Amniotic epithelial cell (primary cell): ENCODE data around the gene DDC.
"Not testable (repeated sequence)": the region's sequence is repeated elsewhere in the genome, so short reads cannot be mapped to it uniquely, and the experiment has no call there.

Experiments
- DNase-seq: peaks from one replicate; pipeline ENCODE4 v3.0.0-alpha.2; 2010; ENCODE audit warnings: low read depth

DDC gene

DNA sequence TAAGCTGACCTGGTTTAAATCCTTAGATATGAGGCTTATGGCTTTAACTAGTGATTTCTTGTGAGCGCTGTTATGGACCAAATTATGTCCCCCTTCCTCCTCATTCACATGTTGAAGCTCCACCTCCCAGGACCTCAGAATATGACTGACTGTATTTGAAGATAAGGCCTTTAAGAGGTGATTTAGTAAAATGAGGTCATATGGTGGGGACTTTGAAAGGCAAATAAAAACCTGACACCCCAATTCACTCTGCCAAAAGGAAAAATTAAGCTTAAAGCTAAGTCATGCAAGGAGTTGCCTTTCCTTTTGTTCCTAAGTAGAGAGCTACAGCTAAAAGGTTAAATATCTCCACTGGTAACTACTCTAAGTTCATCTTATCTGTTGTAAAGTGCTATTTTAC, 78.7 kb downstream of the DDC start:
- DNase-seq: no peak

DNA sequence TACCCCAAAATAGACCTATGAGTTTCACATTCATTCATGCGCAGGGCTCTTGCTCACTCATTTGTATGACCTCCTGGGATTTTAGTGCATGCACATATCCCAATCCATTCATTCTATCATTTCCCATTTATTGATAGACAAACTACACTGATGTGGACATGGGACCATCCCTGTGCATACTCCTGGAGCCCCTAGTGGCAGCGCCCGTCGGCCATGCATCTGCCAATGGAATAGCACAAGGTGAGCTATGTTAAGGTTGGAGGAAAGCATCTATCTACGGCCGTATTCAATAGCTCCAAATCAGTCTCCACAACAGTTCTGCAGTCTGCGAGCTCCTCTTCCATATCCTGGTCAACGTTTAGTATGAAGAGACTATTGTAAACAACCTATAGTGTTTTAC, 83.3 kb downstream of the DDC start:
- no peak for DNase-seq

DNA sequence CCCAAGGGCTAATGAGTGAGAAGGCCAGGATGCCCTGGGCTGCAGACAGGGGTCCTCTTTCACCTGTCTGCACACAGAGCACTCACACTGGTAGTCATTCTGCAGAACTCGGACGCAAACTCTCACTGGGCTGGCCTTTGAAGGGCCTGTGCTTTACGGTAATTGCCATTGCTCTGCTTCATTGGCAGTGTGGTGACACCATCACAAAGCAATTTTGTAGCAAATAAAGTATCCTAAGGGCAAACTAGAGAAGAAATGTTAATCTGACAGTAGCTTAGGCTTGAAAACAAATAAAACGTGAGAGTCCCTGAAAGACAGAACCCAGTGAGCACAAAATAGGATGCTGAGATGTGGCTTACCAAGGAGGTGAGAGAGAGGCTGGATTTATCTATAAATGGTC, 84.4 kb downstream of the DDC start:
- DNase-seq: no peak

DNA sequence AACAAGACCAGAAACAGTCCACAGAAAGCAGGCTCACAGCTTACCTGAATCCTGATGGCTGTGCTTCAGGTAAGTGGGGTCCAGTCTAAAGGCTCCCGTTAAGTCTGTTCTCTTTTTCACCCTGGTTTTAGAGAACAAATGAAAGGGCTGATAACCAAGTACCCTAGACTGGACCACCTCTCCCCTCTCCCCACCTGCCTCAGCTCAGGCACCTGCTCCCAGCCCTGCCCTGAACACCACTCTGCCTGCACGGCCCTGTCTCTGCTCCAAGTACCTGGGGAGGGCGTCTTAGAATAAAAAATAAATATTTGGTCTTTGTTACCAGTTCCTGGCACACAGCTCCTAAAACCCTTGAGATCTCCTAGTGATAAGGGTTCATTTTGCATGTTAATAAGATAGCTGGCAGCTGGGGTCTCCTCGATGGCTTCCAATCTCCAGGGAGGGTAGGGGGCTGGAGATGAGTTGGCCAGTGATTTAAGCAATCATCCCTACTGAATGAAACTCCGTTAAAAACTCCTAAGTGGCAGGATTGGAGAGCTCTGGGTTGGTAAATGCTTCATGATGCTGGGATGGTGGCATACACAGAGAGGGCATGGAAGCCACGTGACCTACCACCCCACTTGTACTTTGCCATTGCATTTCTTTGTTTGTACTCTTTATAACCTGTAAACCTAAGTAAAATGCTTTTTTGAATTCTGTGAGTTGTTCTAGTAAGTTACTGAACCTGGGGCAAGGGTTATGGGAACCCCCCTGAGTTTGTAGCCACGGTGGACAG, 85.3 kb downstream of the DDC start:
- no peak for DNase-seq

DNA sequence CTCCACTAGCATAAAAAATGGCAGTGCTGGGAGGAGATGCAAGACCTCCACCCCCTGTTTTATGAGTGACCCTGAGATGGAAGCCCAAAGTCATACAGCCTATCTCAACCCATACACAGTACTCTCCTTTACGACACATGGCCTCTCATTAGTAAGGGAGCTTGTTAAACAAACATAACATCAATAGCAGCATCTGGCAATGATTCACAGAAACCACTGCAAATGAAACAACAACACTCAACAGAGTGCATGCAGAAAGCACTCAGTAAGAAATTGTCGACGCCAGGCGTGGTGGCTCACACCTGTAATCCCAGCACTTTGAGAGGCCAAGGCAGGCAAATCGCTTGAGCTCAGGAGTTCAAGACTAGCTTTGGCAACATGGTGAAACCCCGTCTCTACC, 87.6 kb downstream of the DDC start:
- no peak for DNase-seq

DNA sequence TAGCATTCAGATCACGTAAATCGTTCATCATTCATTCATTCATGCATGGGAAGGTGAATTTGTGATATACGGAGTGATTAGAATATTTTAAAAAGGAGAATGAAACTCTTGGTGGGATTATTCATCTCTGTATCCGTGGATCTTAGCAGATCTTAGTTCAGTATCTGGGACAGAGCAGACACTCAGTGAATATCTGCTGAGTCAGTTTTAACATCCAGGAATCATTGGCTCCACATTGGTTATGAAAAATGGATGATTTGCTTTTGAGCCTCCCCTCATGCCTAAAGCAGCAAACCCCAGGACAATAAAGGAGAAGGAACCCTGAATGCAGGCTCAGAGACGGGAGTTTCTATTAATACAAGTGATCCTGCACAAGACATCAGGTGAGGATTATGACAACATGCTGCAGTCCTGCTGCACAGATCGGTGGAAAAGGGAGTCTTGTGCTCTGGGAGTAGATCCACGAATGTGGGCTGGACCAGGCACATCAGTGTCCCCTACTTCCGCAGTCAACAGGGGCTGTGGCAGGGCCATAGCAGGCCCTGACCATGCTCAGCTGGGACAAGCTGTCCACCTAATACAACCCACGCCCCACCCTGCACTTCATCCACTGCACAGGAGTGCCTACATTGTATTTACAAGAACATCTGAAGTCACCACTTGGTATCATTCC, 88.1 kb downstream of the DDC start:
- no peak for DNase-seq

DNA sequence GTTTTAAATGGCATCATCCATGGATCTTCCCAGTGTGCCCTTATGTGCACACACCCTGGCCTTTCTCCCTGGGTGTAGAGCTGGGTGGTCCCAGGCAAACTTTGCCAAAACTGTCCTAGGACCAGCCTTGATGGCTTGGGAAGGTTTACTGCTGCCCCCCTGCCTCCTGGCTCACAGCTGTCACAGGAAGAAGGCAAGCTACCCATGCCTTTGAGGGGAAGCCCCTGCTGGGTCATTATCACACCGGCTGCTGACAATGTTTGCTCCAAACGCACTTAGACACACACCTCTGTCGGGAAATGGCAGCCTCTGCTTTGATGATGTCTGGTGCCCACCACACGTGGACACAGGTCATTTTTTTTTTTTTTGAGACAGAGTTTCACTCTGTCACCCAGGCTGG, 89.9 kb downstream of the DDC start:
- no peak for DNase-seq

DNA sequence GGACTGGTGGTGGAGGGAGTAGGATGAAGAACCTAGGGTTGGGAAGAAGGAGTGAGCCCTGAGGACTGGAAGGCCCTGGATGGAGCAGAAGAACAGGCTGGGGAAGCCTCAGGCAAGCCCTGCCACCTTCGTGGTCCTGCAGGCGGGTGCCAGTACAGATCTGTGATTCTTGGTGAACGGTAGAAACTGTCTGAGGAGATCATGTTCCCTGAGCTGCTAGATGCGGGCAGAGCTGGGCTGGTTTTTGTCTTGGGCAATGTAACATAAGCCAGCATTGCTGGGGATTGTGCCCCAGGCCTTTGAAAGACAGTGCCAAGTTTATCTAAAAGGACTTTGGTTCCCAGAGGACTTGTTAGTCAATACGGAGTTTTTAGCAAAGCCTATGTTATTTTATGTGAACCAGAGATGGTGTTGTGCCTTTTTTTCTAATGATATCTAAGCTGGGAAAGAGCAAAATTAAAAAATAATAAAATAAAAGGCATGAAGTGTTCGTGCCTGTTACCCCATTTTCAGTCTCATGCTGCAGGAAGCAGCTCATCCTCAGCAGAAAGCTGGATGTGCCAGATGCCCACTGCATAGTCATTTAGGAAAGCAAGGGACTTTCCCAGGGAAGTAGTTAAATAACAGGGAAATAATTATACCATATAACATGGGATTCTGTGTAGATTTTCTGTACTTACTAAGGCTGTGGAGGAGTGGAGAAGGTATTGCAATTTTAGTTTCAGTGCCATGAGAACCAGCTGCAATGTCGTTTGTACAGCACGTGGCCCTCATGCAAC, 90.6 kb downstream of the DDC start:
- no peak for DNase-seq

DNA sequence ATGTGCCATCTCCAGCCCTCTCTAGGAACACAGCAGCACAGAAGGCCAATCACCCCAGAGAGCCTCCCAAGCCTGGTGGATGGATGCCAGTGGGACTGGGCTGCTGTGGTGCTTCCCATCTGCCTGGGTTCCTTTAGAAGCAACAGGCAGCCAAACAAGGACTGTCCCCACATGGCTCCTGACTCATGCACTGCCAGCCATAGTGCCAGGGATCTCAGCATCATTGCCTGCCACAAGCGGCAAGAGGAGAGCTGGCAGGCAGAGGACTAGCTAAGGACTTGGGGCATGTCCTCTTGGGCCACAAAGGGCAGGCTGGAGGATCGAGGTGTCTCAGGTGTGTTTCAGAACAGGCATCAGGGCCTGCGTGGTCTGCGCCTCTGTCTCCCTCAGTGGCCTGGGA, 91.7 kb downstream of the DDC start:
- no peak for DNase-seq

DNA sequence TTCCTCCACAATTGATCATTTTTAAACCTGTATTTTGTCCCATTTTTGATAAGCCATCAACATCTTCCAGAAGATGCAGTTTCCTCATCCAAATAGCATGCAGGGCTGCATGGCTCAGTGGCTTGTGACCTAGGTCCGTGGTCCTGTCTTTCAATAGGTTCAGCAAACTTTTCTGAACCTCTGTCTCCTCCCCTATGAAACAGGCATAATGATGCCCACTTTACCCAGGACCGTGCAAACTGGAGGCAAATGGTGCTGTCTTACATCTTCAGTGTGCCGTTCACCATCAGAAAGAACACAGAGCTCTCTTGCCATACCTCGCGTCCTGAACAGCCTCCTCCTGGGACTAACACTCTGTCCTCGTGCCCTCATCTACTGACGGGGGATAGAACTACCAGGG, 92.8 kb downstream of the DDC start:
- no peak for DNase-seq

DNA sequence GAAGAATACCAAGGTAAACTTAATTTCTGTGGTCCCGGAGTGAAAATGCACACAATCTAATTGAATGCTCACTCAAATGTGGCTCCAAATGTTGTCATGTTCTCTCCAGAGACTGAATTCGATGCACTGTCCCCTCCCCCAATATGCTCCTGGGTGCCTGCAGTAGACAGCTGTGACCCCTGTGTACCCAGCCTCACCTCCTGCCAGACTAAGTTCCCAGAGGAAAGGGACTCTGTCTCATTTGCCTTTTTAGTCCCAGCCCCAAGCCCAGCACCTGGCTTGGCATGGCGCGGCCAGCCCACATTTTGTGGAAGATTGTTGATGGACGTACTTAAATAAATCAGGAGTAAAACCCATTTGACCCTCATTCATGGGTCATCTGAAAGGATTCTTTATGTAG, 93.2 kb downstream of the DDC start:
- no peak for DNase-seq

DNA sequence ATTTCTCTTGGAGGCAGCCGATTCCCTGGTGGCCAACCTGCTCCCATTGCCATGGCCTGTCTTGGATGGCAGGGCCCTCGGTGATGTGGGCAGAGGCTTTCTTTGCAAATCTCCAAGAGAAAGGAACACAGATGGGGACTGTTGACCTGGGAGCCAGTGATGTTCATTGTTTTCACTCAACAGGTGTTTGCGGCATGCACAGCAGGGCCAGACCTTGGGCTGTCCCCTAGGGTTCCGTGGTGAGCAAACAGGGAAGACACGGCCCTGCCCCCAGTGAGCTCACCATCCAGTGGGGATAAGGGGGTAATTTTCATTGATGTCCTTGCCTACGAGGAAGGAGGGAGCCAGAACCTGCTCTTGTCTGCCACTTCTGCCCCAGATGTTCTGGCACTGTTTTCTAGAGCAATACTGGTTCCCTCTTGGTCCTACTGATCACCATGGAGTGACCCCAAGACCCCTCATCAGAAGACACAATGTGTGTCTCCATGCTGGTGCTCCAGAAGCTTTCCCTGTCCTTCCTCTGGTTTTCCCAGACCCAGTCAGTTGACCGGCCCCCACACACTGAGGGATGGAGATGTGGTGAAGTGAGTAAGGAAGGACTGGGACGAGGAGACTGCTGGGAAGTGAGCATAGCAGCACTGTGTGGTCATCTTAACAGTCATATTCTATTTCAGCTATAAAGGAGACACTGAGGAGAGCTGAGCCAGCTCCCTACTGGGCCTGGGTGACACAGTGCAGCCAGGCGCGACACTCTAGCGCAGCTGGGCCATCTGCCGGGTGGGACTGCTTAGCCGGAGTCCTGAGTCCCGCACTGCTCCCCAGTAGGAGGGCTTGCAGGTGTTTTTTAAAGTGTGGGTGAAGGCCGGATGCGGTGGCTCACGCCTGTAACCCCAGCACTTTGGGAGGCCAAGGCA, 94.7 kb downstream of the DDC start:
- peak; percentile 13 for DNase-seq

DNA sequence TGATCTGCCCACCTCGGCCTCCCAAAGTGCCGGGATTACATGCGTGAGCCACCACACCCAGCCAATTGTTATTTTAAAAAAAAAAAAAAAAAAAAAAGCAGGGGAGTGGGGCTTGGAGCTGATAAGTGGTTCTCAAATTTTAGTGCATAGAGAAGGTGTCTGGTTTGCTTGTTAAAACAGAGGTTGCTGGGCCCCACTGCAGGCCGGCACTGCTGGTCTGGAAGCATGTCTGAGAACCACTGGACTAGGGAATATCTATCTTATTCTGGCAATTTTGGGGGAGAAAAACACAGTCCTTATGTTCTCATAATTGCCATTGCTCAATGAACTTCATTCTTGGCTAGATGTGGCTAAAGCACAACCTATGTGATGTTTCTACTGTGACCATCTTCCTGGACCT, 96.0 kb downstream of the DDC start:
- no peak for DNase-seq

DNA sequence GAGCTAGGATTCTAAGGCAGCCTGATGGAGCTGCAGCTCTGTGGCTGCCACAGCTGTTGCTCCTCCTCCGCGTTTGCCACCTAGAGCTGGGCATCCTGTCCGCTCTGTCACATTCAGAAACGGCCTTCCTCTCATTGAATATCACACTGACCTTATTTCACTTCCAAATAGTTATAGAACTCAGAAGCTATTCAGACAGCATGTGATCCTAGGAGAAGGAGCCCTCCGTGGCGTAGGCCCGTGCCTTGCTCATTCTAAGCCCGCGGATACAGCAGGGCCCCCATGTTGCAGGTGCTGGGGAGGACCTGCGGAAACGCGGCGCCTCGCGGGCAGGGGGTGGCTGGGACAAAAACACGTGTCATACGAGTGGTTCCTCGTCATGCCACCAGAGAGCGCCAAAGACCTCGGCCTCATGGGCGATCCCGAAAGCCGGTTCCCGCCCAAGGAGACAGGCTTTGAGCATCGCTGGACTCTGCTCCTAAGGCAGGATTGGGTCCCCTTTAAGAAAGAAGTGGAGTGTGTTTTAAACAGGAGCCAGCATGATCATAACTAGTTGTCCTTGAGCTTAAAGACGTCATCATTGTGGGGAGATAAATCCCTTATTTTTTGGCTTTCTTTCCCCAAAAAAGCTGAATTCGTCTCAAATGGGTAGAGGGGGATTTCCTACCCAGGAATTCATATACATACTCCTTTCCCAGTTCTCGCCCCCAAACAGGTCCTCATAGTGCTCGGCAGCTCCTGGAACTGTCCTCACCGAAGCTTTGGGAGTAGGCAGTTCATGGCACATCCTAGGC, 97.2 kb downstream of the DDC start:
- DNase-seq: peak; percentile 47

DNA sequence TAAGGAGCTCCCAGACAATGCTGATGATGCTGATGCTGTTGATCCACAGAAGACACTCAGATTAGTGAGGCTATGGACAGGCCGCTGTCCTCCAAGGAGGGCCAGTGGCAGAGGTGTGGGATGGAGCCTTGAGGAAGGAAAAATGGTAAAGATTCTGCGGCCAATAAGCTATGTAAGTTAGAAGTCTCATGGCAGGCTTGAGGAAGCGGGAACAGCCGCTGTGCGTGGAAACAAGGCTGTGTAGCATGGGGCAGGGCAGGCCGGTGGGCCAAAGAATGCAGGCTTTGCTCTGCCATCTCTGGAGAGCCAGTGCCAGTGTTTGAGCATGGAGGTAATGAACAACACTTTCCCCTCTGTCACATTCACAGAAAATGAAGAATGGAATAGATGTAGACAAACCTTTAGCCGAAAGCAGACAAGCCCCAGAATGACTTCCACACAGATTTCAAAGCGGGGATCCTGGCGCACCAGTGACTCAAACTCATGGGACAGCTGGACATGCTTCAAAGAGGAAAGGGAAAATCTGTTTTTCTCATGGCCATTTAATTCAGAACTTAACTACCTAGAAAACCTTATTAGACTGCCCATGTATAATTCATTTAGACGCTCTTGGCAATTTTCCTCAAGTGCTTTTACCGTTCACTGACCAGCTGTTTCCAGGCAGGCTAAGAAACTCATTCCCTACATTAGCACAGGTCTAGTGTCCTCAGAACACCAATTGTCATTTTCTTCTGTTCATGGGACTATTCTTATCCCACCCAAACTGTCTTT, 98.2 kb downstream of the DDC start:
- DNase-seq: no peak

DNA sequence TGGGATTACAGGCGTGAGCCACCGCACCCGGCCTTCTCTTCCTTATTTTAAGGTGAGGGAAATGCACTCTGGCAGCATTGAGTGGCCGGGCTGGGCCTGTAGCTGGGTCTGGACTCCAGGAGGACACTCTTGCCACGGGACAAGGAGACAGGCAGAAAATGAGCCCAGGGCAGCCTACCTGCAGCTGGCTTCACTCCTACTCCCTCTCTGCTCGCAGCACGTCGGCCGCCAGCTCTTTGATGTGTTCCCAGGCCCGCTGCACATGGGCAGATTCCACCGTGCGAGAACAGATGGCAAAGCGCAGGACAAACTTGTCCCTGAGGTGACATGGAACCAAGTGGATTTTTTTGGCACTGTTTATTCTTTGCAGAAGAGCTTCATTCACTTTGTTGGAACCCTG, 102.2 kb downstream of the DDC start:
- no peak for DNase-seq

DNA sequence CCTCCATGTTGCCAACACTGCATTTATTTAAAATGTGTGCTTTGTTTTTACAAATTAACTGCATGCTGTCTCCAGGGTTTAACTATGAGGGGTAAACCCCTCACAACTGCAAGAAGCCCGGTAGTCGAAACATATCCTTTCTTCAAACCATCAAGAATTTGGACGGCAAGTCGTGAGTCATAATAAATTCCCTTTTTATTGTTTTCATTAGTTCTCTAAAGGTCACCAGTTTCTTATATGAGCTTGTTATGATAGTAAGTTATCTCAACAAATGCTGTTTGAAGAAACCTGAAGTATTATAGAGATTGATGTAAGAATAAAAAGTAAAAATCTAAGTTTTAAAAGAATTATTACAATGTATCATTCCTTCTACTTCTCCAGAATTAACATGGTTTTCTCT, 102.8 kb downstream of the DDC start:
- DNase-seq: no peak

DNA sequence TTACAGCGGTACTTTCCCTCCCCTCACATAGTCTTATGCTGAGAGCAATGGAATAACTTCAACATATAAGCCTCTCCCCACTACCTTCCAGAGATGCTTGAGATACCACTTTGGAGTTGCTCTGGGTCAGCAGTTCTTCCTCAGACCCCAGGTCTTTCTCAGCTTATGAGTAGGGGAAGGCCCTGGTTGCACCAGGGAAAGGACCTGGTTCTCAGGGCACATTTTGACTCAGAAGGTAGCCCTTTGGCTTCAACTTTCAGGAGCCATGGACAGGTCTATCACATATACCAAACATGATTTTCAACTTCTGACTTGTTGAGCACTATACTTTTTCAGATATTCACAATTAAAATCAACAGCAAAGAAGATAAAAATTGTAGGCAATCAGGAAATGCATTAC, 103.5 kb downstream of the DDC start:
- no peak for DNase-seq

DNA sequence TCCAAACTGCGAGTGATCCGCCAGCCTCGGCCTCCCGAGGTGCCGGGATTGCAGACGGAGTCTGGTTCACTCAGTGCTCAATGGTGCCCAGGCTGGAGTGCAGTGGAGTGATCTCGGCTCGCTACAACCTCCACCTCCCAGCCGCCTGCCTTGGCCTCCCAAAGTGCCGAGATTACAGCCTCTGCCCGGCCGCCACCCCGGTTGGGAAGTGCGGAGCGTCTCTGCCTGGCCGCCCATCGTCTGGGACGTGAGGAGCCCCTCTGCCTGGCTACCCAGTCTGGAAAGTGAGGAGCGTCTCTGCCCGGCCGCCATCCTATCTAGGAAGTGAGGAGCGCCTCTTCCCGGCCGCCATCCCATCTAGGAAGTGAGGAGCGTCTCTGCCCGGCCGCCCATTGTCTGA, 106.0 kb downstream of the DDC start:
- not testable (repeated sequence) for DNase-seq

DNA sequence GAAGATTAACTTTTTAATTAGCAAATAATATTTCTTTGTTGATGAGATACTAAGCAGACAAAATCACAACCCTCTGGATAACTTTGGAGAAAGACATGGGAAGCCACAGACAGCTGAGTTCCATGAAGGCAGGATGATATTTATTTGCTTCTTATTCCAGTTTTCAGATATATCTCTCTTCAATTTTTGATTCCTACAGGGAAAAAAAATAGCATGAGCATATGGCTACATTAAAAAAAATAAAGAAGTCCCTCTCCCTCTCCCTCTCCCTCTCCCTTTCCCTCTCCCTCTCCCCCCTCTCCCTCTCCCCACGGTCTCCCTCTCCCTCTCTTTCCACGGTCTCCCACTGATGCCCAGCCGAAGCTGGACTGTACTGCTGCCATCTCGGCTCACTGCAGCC, 106.6 kb downstream of the DDC start:
- not testable (repeated sequence) for DNase-seq
